Neutrophil (primary cell): ENCODE results near the gene PAM.

Source experiments
- H3K27ac ChIP-seq: fragments of 200-600 bp; sonication (generic); 2 replicates; pipeline ENCODE4 v1.5.1; 2016; ENCODE audit warnings: mild to moderate bottlenecking, moderate library complexity
- H3K27me3 ChIP-seq: fragments of 200-600 bp; sonication (generic); 2 replicates; pipeline ENCODE4 v1.6.0; 2016; ENCODE audit warnings: mild to moderate bottlenecking
- H3K36me3 ChIP-seq: fragments of 200-600 bp; sonication (generic); 2 replicates; pipeline ENCODE4 v1.5.1; 2017
- H3K4me1 ChIP-seq, 2 experiments: fragments of 200-600 bp in 1 of 2; sonication (generic) in 1 of 2; 1 replicate in 1 of 2; 2 replicates in 1 of 2; pipeline versions ENCODE4 v1.5.1 to v1.6.1; 2013 to 2016; ENCODE audit warnings: low read depth in 1 of 2, low read length in 1 of 2, mild to moderate bottlenecking in 1 of 2, moderate library complexity in 1 of 2; ENCODE audit not compliant: control insufficient read depth in 1 of 2, insufficient read depth in 1 of 2
- H3K4me3 ChIP-seq, 2 experiments: fragments of 200-600 bp in 1 of 2; sonication (generic) in 1 of 2; 1 replicate in 1 of 2; 2 replicates in 1 of 2; pipeline ENCODE4 v1.5.1; 2013 to 2016; ENCODE audit warnings: low read depth in 1 of 2, low read length in 1 of 2, mild to moderate bottlenecking in 1 of 2, moderate library complexity in 1 of 2
- H3K9me3 ChIP-seq: fragments of 200-600 bp; sonication (generic); 2 replicates; pipeline ENCODE4 v1.5.1; 2016
- TF ChIP-seq, protein P1 (sequence below): fragments of 200-600 bp; sonication (generic); IDR thresholded peaks from 2 replicates; pipeline ENCODE4 v1.5.1; 2016; ENCODE audit warnings: antibody characterized with exemption

Gene PAM

DNA sequence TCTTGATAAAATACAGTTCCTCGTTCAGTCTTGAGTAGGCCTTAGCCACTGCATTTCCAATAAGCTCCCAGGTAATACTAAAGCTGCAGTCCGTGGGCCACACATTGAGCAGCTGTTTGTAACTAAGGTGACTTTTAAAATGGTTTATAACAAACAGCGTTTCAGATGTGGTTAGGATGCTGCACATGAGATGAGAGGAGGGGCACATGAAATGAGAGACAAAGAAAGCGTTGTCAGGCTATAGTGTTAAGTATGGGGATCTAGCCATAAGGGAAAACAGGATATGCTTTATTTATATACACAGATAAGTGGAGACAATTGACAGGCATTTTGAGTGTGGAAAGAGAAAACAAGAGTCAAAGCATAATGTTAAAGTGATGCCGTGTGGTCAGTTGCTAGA, 89.9 kb downstream of the PAM start:
- Histone ChIP-seq H3K27me3 (no peaks in the 10 kb centered on the region), H3K4me1 (peaks cover 3 to 4% of the 10 kb centered on the region in 2 experiments), H3K4me3 (no peak overlapping the region), H3K27ac (no peak overlapping the region), H3K36me3 (no peaks in the 10 kb centered on the region), H3K9me3 (no peaks in the 10 kb centered on the region)
- TF ChIP-seq, protein P1, sequence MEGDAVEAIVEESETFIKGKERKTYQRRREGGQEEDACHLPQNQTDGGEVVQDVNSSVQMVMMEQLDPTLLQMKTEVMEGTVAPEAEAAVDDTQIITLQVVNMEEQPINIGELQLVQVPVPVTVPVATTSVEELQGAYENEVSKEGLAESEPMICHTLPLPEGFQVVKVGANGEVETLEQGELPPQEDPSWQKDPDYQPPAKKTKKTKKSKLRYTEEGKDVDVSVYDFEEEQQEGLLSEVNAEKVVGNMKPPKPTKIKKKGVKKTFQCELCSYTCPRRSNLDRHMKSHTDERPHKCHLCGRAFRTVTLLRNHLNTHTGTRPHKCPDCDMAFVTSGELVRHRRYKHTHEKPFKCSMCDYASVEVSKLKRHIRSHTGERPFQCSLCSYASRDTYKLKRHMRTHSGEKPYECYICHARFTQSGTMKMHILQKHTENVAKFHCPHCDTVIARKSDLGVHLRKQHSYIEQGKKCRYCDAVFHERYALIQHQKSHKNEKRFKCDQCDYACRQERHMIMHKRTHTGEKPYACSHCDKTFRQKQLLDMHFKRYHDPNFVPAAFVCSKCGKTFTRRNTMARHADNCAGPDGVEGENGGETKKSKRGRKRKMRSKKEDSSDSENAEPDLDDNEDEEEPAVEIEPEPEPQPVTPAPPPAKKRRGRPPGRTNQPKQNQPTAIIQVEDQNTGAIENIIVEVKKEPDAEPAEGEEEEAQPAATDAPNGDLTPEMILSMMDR, result no peak

DNA sequence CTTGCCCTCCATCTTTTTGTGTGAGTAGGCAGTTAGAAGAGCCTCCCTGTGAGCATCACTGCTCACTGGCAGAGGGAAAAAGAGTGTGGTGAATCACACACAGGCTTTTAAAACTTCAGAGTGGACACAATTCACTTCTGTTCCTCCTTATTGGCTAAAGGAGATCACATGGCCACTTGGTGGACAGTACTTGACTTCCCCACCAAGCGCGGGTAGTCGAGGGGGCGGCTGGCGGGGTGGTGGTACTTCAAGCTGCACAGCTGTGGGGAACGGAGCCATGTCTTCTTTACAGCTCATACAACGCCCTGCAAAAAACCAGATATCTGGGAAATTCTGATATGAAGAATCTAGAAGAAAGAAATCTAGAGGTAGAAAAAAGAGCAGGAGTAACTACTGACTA, 95.4 kb downstream of the PAM start:
- no peaks in the 10 kb centered on the region for H3K27me3 ChIP-seq
- no peaks in the 10 kb centered on the region for H3K36me3 ChIP-seq
- H3K9me3 ChIP-seq, result no peaks in the 10 kb centered on the region
- TF ChIP-seq, protein P1, result no peak
- H3K4me3 ChIP-seq, result no peak overlapping the region
- no peak overlapping the region for H3K27ac ChIP-seq
- H3K4me1 ChIP-seq, result peaks cover 3 to 8% of the 10 kb centered on the region in 2 experiments

DNA sequence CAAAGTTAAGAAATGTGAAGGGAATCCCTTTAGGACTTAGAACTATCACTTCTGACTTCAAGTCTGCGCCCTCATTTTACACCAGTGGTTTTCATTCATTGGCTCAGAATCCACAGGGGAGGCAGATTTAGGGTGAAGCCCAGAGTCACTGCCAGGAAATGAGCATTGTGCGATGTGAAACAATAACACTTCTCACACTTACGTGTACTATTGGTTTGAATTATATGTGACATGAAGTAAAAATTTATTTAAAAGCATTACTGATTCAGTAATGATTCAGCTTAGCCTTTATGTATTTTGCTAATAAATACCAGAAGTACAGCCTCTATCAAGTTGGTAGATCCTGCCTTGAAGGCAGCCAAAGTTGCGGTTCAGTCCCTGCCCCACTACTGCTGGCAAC, 98.6 kb downstream of the PAM start:
- H3K4me1 ChIP-seq, result peaks cover 0 to 12% of the 10 kb centered on the region in 2 experiments
- TF ChIP-seq, protein P1, result no peak
- H3K27ac ChIP-seq, result no peak overlapping the region
- no peak overlapping the region for H3K4me3 ChIP-seq
- H3K36me3 ChIP-seq, result no peaks in the 10 kb centered on the region
- no peaks in the 10 kb centered on the region for H3K27me3 ChIP-seq
- H3K9me3 ChIP-seq, result no peaks in the 10 kb centered on the region

DNA sequence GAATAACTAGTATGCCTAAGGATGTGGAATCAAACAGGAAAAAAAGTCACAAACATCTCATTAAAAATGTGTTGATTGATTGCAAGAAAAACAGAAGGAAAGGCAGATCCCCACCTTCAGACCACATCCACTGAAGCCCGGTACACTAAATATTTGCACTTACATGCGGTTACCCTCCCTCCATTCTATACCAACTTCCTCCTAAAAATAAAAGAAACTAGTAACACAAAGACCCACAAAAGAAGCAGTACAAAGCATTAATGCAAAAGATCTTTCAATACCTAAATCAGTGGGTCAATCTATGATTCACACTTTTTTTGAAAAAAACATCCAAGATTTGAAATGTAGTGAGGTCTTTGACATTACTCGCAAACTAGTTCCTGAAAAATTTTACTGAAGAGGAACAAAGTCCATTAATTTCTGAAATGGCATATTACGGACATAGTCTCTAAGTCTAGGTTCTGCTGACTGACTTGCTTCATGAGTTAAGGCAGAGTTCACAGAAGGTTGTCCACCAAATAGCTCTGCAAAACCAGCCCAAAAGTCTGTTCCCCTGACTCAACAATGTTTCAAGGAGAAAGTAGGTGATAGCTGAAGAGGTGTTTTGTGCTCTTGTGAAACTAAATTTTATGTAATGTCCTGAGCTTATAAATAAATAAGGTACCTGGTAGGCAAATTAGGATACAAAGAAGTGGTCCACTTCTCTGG, 100.7 kb downstream of the PAM start:
- no peak overlapping the region for H3K4me3 ChIP-seq
- H3K4me1 ChIP-seq, result peaks cover 0 to 12% of the 10 kb centered on the region in 2 experiments
- TF ChIP-seq, protein P1, result no peak
- no peaks in the 10 kb centered on the region for H3K9me3 ChIP-seq
- H3K27me3 ChIP-seq, result no peaks in the 10 kb centered on the region
- H3K27ac ChIP-seq, result peak overlapping the region; percentile 43
- no peaks in the 10 kb centered on the region for H3K36me3 ChIP-seq

DNA sequence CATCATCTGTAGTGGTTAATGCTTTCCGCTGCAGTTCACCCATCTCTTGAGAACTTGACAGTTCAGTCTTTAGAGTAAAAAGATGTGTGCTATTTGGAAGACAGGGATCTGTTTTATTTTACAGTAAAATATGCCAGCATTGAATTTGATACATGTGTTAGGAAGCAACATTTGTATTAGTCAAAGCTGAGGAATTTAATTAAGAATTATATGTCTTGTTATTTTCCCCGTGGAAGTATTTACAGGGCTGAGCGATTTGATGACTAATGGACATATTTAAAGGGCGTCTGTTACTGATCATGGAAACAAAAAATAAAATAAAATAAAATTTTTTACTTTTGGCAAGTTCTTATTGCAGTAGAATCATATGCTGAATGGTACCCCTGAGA, 101.3 kb downstream of the PAM start:
- H3K27ac ChIP-seq, result peak overlapping the region; percentile 43

More for the DNA sequence above, 101.3 kb downstream of the PAM start:
- TF ChIP-seq, protein P1, result no peak
- H3K4me3 ChIP-seq, result no peak overlapping the region
- no peaks in the 10 kb centered on the region for H3K9me3 ChIP-seq
- no peaks in the 10 kb centered on the region for H3K36me3 ChIP-seq
- H3K27me3 ChIP-seq, result no peaks in the 10 kb centered on the region
- H3K4me1 ChIP-seq, result peaks cover 0 to 12% of the 10 kb centered on the region in 2 experiments
